MM.1S (cell line): ENCODE results near the gene CDH6.

ENCODE experiments used
- DNase-seq: peaks from one replicate; pipeline ENCODE4 v3.0.0-alpha.2; 2015
- H2AFZ ChIP-seq: fragments of 300-600 bp; sonication (generic); 2 replicates; pipeline ENCODE4 v1.6.0; 2016; ENCODE audit warnings: antibody characterized with exemption, low read length
- H3F3A ChIP-seq: fragments of 300-600 bp; sonication (generic); 2 replicates; pipeline ENCODE4 v1.6.1; 2016; ENCODE audit warnings: mild to moderate bottlenecking, antibody characterized with exemption, low read length, moderate library complexity, mixed read lengths; ENCODE audit not compliant: insufficient read depth
- H3K27ac ChIP-seq: fragments of 300-600 bp; sonication (generic); 2 replicates; pipeline ENCODE4 v1.5.1; 2016; ENCODE audit warnings: mild to moderate bottlenecking, low read length
- H3K27me3 ChIP-seq: fragments of 300-600 bp; sonication (generic); replicated peaks from 2 replicates; pipeline ENCODE4 v1.6.0; 2016; ENCODE audit warnings: low read length; ENCODE audit not compliant: insufficient read depth
- H3K36me3 ChIP-seq: fragments of 300-600 bp; sonication (generic); replicated peaks from 2 replicates; pipeline ENCODE4 v1.6.1; 2016; ENCODE audit warnings: mild to moderate bottlenecking, low read length, mixed read lengths; ENCODE audit not compliant: insufficient read depth
- H3K4me1 ChIP-seq: fragments of 300-600 bp; sonication (generic); 2 replicates; pipeline ENCODE4 v1.6.1; 2016; ENCODE audit warnings: low read length, mixed read lengths
- H3K4me2 ChIP-seq: fragments of 300-600 bp; sonication (generic); 2 replicates; pipeline ENCODE4 v1.6.0; 2016; ENCODE audit warnings: low read depth, low read length
- H3K4me3 ChIP-seq: fragments of 300-600 bp; sonication (generic); 2 replicates; pipeline ENCODE4 v1.5.1; 2016; ENCODE audit warnings: low read length, mixed read lengths
- H3K79me2 ChIP-seq: fragments of 300-600 bp; sonication (generic); 2 replicates; pipeline ENCODE4 v1.6.1; 2016; ENCODE audit warnings: mixed run types, low read length, mixed read lengths
- H3K9ac ChIP-seq: fragments of 300-600 bp; sonication (generic); 2 replicates; pipeline ENCODE4 v1.6.1; 2016; ENCODE audit warnings: low read length, mixed read lengths
- H3K9me2 ChIP-seq: fragments of 300-600 bp; sonication (generic); replicated peaks from 2 replicates; pipeline ENCODE4 v1.6.1; 2016; ENCODE audit warnings: mild to moderate bottlenecking, low read length, mixed read lengths; ENCODE audit not compliant: insufficient read depth
- H3K9me3 ChIP-seq: fragments of 300-600 bp; sonication (generic); replicated peaks from 2 replicates; pipeline ENCODE4 v1.6.1; 2016; ENCODE audit warnings: mild to moderate bottlenecking, low read length, mixed read lengths; ENCODE audit not compliant: insufficient read depth
- H4K20me1 ChIP-seq: fragments of 300-600 bp; sonication (generic); 2 replicates; pipeline ENCODE4 v1.6.1; 2016; ENCODE audit warnings: mild to moderate bottlenecking, low read length, moderate library complexity, mixed read lengths; ENCODE audit not compliant: insufficient read depth
- EZH2 ChIP-seq: fragments of 300-600 bp; sonication (generic); optimal IDR thresholded peaks from 2 replicates; pipeline ENCODE3; 2017; ENCODE audit warnings: low read depth, mild to moderate bottlenecking, antibody characterized with exemption, low read length, mixed read lengths
- EZH2phosphoT487 ChIP-seq: fragments of 300-600 bp; sonication (generic); IDR thresholded peaks from 2 replicates; pipeline ENCODE4 v1.6.1; 2018; ENCODE audit warnings: antibody characterized with exemption, low read length
- TF ChIP-seq, protein P1 (sequence below): fragments of 300-600 bp; sonication (generic); IDR thresholded peaks from 2 replicates; pipeline ENCODE4 v1.5.1; 2016; ENCODE audit warnings: antibody characterized with exemption, low read length, mixed read lengths

CDH6 gene

GRCh38 chr5:31172881-31173280, 20.6 kb upstream of the CDH6 start:
- no peak for TF ChIP-seq EZH2
- no peak overlapping the region for H3K4me3 ChIP-seq
- H3K4me2 ChIP-seq = no peak overlapping the region
- no peaks in the 10 kb centered on the region for H3K9me3 ChIP-seq
- H3K27ac ChIP-seq = no peak overlapping the region
- no peaks in the 10 kb centered on the region for H3F3A ChIP-seq
- no peaks in the 10 kb centered on the region for H3K27me3 ChIP-seq
- no peaks in the 10 kb centered on the region for H3K4me1 ChIP-seq
- no peak overlapping the region for H3K9ac ChIP-seq
- H3K79me2 ChIP-seq = no peaks in the 10 kb centered on the region
- no peaks in the 10 kb centered on the region for H4K20me1 ChIP-seq
- no peaks in the 10 kb centered on the region for H3K9me2 ChIP-seq
- H3K36me3 ChIP-seq = no peaks in the 10 kb centered on the region
- no peak overlapping the region for H2AFZ ChIP-seq
- no peak for DNase-seq

GRCh38 chr5:31173614-31174013, 19.9 kb upstream of the CDH6 start:
- no peaks in the 10 kb centered on the region for H3K4me1 ChIP-seq

GRCh38 chr5:31181376-31181987, 12.0 kb upstream of the CDH6 start:
- Histone ChIP-seq H3F3A (no peaks in the 10 kb centered on the region), H3K79me2 (no peaks in the 10 kb centered on the region), H3K9ac (no peak overlapping the region), H3K27ac (no peak overlapping the region), H3K4me1 (no peaks in the 10 kb centered on the region), H3K27me3 (no peaks in the 10 kb centered on the region), H2AFZ (no peak overlapping the region), H4K20me1 (no peaks in the 10 kb centered on the region), H3K4me2 (no peak overlapping the region), H3K9me2 (no peaks in the 10 kb centered on the region), H3K4me3 (no peak overlapping the region), H3K9me3 (no peaks in the 10 kb centered on the region), H3K36me3 (no peaks in the 10 kb centered on the region)
- DNase-seq = no peak
- TF ChIP-seq EZH2phosphoT487 (no peak), EZH2 (no peak)
- TF ChIP-seq, protein P1, sequence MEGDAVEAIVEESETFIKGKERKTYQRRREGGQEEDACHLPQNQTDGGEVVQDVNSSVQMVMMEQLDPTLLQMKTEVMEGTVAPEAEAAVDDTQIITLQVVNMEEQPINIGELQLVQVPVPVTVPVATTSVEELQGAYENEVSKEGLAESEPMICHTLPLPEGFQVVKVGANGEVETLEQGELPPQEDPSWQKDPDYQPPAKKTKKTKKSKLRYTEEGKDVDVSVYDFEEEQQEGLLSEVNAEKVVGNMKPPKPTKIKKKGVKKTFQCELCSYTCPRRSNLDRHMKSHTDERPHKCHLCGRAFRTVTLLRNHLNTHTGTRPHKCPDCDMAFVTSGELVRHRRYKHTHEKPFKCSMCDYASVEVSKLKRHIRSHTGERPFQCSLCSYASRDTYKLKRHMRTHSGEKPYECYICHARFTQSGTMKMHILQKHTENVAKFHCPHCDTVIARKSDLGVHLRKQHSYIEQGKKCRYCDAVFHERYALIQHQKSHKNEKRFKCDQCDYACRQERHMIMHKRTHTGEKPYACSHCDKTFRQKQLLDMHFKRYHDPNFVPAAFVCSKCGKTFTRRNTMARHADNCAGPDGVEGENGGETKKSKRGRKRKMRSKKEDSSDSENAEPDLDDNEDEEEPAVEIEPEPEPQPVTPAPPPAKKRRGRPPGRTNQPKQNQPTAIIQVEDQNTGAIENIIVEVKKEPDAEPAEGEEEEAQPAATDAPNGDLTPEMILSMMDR = no peak

More at GRCh38 chr5:31173614-31174013, 19.9 kb upstream of the CDH6 start:
- Histone ChIP-seq H4K20me1 (no peaks in the 10 kb centered on the region), H3K79me2 (no peaks in the 10 kb centered on the region), H3K9me3 (no peaks in the 10 kb centered on the region), H2AFZ (no peak overlapping the region), H3F3A (no peaks in the 10 kb centered on the region), H3K9me2 (no peaks in the 10 kb centered on the region), H3K4me3 (no peak overlapping the region), H3K4me2 (no peak overlapping the region), H3K27me3 (no peaks in the 10 kb centered on the region), H3K27ac (no peak overlapping the region), H3K9ac (no peak overlapping the region), H3K36me3 (no peaks in the 10 kb centered on the region)
- TF ChIP-seq EZH2 (no peak), EZH2phosphoT487 (no peak)
- TF ChIP-seq, protein P1 = no peak
- DNase-seq = no peak

GRCh38 chr5:31182136-31182535, 11.3 kb upstream of the CDH6 start:
- Histone ChIP-seq H3K4me3 (no peak overlapping the region), H3K4me2 (no peak overlapping the region)

More at GRCh38 chr5:31182136-31182535, 11.3 kb upstream of the CDH6 start:
- Histone ChIP-seq H3K9ac (no peak overlapping the region), H3K9me2 (no peaks in the 10 kb centered on the region), H3K27me3 (no peaks in the 10 kb centered on the region), H2AFZ (no peak overlapping the region), H3F3A (no peaks in the 10 kb centered on the region), H3K9me3 (no peaks in the 10 kb centered on the region), H3K27ac (no peak overlapping the region), H3K4me1 (no peaks in the 10 kb centered on the region), H3K36me3 (no peaks in the 10 kb centered on the region), H4K20me1 (no peaks in the 10 kb centered on the region), H3K79me2 (no peaks in the 10 kb centered on the region)
- no peak for DNase-seq
- TF ChIP-seq, protein P1 = no peak
- TF ChIP-seq EZH2phosphoT487 = no peak
